HCT116 (cell line): ENCODE results near the gene PRKCA. TPM values are rescaled to one million over a fixed set of nuclear protein-coding genes. Genes with fewer than 3 reads are reported as not detected.

Experiments used
- ATAC-seq: fragments of 200-7000 bp; cut with Tn5 transposase; 2 replicates; pipeline ENCODE4 v1.9.1; 2020; ENCODE audit warnings: mild to moderate bottlenecking, moderate library complexity
- BruUV-seq: library from RNA; stranded (reverse); fragments of 400-500 nt; replicated peaks from 2 replicates; lab custom pipeline; 2021; lab: Mats Ljungman, UMichigan
- CTCF ChIA-PET: fragments of 300-600 bp; sonication (Branson Sonifier 250); formaldehyde crosslinking; loops from one replicate; lab custom pipeline; 2021; ENCODE audit warnings: antibody characterized with exemption; lab: Charles Lee
- POLR2A ChIA-PET: fragments of 300-600, 350-600 bp; sonication (Branson Sonifier 250); formaldehyde crosslinking; loops from one replicate; lab custom pipeline; 2021; ENCODE audit warnings: antibody characterized with exemption; lab: Charles Lee
- RAD21 ChIA-PET, 2 experiments: fragments of 300-600 bp; sonication (Branson Sonifier 250); formaldehyde crosslinking; loops; one replicate each; lab custom pipeline; 2023; ENCODE audit warnings: low total read pairs in 2 of 2; ENCODE audit not compliant: uncharacterized antibody in 2 of 2, unreplicated experiment in 2 of 2, low non-redundant PET in 1 of 2; lab: Charles Lee
- DNase-seq: peaks from one replicate; pipeline ENCODE4 v3.0.0-alpha.2; 2010; ENCODE audit warnings: low read depth, low spot score
- H2AFZ ChIP-seq: fragments of 200-600 bp; shearing (Covaris generic), sonication (generic); 2 replicates; pipeline ENCODE4 v1.6.1; 2017; ENCODE audit warnings: low read depth, mixed run types, mixed read lengths, antibody characterized with exemption, low read length; ENCODE audit not compliant: poor library complexity, severe bottlenecking
- H3K27ac ChIP-seq: 2 replicates; pipeline ENCODE4 v1.5.1; 2012; ENCODE audit warnings: low read depth, low read length
- H3K27me3 ChIP-seq: fragments of 200-600 bp; sonication (generic); 2 replicates; pipeline ENCODE4 v1.6.1; 2016; ENCODE audit warnings: mixed run types, low read length, mixed read lengths; ENCODE audit not compliant: insufficient read depth
- H3K36me3 ChIP-seq, 2 experiments: fragments of 200-500 bp in 1 of 2; fragments of 200-600 bp in 1 of 2; sonication (Bioruptor generic) in 1 of 2; sonication (generic) in 1 of 2; 2 replicates each; pipeline versions ENCODE4 v1.5.1 to v1.6.1; 2014 to 2016; ENCODE audit warnings: low read length in 2 of 2, inconsistent platforms in 1 of 2, mixed read lengths in 1 of 2, mixed run types in 1 of 2; ENCODE audit not compliant: insufficient read depth in 2 of 2, control insufficient read depth in 1 of 2
- H3K4me1 ChIP-seq, 2 experiments: fragments of 200-600 bp in 1 of 2; sonication (generic) in 1 of 2; 2 replicates each; pipeline versions ENCODE4 v1.5.1 to v1.6.1; 2012 to 2017; ENCODE audit warnings: low read length in 2 of 2, inconsistent platforms in 1 of 2, mild to moderate bottlenecking in 1 of 2, mixed read lengths in 1 of 2, mixed run types in 1 of 2, moderate library complexity in 1 of 2; ENCODE audit not compliant: insufficient read depth in 2 of 2, control insufficient read depth in 1 of 2
- H3K4me2 ChIP-seq: fragments of 200-600 bp; sonication (generic); 2 replicates; pipeline ENCODE4 v1.6.1; 2017; ENCODE audit warnings: mixed run types, low read length, mixed read lengths
- H3K4me3 ChIP-seq, 2 experiments: fragments of 200-600 bp in 1 of 2; sonication (generic) in 1 of 2; replicated peaks in 1 of 2; 2 replicates each; pipeline ENCODE4 v1.5.1; 2011 to 2016; ENCODE audit warnings: low read length in 2 of 2, control low read depth in 1 of 2, low read depth in 1 of 2, mild to moderate bottlenecking in 1 of 2, mixed read lengths in 1 of 2, mixed run types in 1 of 2
- H3K79me2 ChIP-seq: fragments of 200-600 bp; sonication (generic); 2 replicates; pipeline ENCODE4 v1.6.1; 2017; ENCODE audit warnings: mild to moderate bottlenecking, mixed run types, low read length, moderate library complexity, mixed read lengths; ENCODE audit not compliant: insufficient read depth
- H3K9ac ChIP-seq: fragments of 200-600 bp; sonication (generic); 2 replicates; pipeline ENCODE4 v1.6.1; 2016; ENCODE audit warnings: low read length, mixed read lengths
- H3K9me2 ChIP-seq: fragments of 200-600 bp; sonication (generic), shearing (Covaris generic); 2 replicates; pipeline ENCODE4 v1.6.1; 2017; ENCODE audit warnings: mixed run types, mild to moderate bottlenecking, moderate library complexity; ENCODE audit not compliant: insufficient read depth
- H3K9me3 ChIP-seq, 2 experiments: fragments of 200-500 bp in 1 of 2; fragments of 200-600 bp in 1 of 2; sonication (Bioruptor generic) in 1 of 2; sonication (generic) in 1 of 2; 2 replicates each; pipeline ENCODE4 v1.6.1; 2014 to 2017; ENCODE audit warnings: low read length in 2 of 2, mixed read lengths in 2 of 2, inconsistent platforms in 1 of 2, low read depth in 1 of 2, mild to moderate bottlenecking in 1 of 2, mixed run types in 1 of 2, moderate library complexity in 1 of 2; ENCODE audit not compliant: control insufficient read depth in 1 of 2, insufficient read depth in 1 of 2
- H4K20me1 ChIP-seq: fragments of 200-600 bp; sonication (generic), shearing (Covaris generic); 2 replicates; pipeline ENCODE4 v1.6.1; 2017; ENCODE audit warnings: mixed run types, mild to moderate bottlenecking, moderate library complexity; ENCODE audit not compliant: insufficient read depth
- intact Hi-C: fragments of 100-400 bp; cut with micrococcal nuclease; formaldehyde crosslinking; loops from 2 replicates; pipeline ENCODE4 v1.10.0; 2022
- total RNA-seq: library from RNA; stranded (reverse); gene quantifications from one replicate; pipeline ENCODE4 v1.2.1, GENCODE V29; 2021; ENCODE audit not compliant: unreplicated experiment
- TF ChIP-seq, protein P1 (sequence below), 3 experiments: fragments of 200-600 bp in 1 of 3; sonication (generic) in 1 of 3; IDR thresholded peaks in 2 of 3; conservative IDR thresholded peaks in 1 of 3; 2 replicates each; pipeline ENCODE4 v1.5.1; 2012 to 2017; ENCODE audit warnings: low read depth in 2 of 3, low read length in 2 of 3, antibody characterized with exemption in 1 of 3, borderline replicate concordance in 1 of 3, control low read depth in 1 of 3, mild to moderate bottlenecking in 1 of 3, mixed read lengths in 1 of 3, mixed run types in 1 of 3, moderate library complexity in 1 of 3; ENCODE audit not compliant: insufficient read depth in 1 of 3
- TF ChIP-seq, protein P2 (sequence below): IDR thresholded peaks from 2 replicates; pipeline ENCODE4 v1.6.1; 2012; ENCODE audit warnings: low read depth

The PRKCA gene
- total RNA-seq, 1 experiment from 2014 or later: 18.8 TPM

DNA sequence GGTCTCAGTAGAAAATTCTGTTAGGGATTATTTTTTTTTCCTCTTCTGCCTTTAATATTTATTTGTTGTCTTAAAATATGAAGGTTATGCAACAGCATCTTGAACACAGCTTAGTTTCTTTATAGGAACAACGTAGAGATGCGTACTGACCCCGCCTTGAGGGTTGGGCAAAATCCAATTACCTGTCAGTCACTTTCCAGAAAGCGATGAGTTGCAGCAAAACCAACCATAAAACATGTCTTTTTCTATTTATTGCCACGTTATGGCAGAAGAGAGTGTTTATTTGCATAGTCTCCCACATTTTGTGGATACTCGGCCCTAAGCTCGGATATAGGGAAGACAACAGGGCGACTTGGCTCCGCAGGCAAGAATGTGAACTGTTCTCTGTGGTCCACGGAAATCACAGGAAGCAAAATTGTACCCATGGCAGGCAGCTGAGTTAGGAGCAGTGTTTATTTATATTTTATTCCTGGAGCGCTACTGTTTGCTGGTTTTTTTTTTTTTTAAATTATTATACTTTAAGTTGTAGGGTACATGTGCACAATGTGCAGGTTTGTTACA lies 488.2 kb downstream of the PRKCA start:
- no TSS peak for BruUV-seq
- TF ChIP-seq, protein P1, sequence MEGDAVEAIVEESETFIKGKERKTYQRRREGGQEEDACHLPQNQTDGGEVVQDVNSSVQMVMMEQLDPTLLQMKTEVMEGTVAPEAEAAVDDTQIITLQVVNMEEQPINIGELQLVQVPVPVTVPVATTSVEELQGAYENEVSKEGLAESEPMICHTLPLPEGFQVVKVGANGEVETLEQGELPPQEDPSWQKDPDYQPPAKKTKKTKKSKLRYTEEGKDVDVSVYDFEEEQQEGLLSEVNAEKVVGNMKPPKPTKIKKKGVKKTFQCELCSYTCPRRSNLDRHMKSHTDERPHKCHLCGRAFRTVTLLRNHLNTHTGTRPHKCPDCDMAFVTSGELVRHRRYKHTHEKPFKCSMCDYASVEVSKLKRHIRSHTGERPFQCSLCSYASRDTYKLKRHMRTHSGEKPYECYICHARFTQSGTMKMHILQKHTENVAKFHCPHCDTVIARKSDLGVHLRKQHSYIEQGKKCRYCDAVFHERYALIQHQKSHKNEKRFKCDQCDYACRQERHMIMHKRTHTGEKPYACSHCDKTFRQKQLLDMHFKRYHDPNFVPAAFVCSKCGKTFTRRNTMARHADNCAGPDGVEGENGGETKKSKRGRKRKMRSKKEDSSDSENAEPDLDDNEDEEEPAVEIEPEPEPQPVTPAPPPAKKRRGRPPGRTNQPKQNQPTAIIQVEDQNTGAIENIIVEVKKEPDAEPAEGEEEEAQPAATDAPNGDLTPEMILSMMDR (IDR thresholded peaks at IDR 0.05 in 2 of 3, conservative IDR thresholded peaks at IDR 0.05 in 1 of 3; ENCODE audit: borderline replicate concordance in 1 of 3, insufficient read depth in 1 of 3, low read depth in 2 of 3, low read length in 2 of 3): 0 out of 6 replicates have a peak, but pooled peaks of 1 of the 3 experiments have one; percentile 3
- TF ChIP-seq, protein P2, sequence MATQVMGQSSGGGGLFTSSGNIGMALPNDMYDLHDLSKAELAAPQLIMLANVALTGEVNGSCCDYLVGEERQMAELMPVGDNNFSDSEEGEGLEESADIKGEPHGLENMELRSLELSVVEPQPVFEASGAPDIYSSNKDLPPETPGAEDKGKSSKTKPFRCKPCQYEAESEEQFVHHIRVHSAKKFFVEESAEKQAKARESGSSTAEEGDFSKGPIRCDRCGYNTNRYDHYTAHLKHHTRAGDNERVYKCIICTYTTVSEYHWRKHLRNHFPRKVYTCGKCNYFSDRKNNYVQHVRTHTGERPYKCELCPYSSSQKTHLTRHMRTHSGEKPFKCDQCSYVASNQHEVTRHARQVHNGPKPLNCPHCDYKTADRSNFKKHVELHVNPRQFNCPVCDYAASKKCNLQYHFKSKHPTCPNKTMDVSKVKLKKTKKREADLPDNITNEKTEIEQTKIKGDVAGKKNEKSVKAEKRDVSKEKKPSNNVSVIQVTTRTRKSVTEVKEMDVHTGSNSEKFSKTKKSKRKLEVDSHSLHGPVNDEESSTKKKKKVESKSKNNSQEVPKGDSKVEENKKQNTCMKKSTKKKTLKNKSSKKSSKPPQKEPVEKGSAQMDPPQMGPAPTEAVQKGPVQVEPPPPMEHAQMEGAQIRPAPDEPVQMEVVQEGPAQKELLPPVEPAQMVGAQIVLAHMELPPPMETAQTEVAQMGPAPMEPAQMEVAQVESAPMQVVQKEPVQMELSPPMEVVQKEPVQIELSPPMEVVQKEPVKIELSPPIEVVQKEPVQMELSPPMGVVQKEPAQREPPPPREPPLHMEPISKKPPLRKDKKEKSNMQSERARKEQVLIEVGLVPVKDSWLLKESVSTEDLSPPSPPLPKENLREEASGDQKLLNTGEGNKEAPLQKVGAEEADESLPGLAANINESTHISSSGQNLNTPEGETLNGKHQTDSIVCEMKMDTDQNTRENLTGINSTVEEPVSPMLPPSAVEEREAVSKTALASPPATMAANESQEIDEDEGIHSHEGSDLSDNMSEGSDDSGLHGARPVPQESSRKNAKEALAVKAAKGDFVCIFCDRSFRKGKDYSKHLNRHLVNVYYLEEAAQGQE: no peak
- H3K36me3 ChIP-seq: no peaks in the 10 kb centered on the region
- POLR2A ChIA-PET: no interaction called here
- H3K4me2 ChIP-seq: no peak overlapping the region
- H3K9me3 ChIP-seq: no peaks in the 10 kb centered on the region
- H2AFZ ChIP-seq: no peak overlapping the region
- no peaks in the 10 kb centered on the region for H3K27me3 ChIP-seq
- H3K4me1 ChIP-seq: no peaks in the 10 kb centered on the region
- intact Hi-C loops: no loop called here
- no peaks in the 10 kb centered on the region for H3K9me2 ChIP-seq
- H3K79me2 ChIP-seq: no peaks in the 10 kb centered on the region
- RAD21 ChIA-PET: no interaction called here
- DNase-seq (no peak), ATAC-seq (no peak)
- H3K4me3 ChIP-seq: no peak overlapping the region
- H3K27ac ChIP-seq: no peak overlapping the region
- H4K20me1 ChIP-seq: no peaks in the 10 kb centered on the region
- CTCF ChIA-PET: no interaction called here
- no peak overlapping the region for H3K9ac ChIP-seq
